OCI-LY3 (cell line): Measurements from ENCODE around the gene PARP2.

Experiments
- H2AFZ ChIP-seq: fragments of 200-600, 300-600 bp; shearing (Covaris generic); 2 replicates; pipeline ENCODE4 v1.6.0; 2014; ENCODE audit warnings: antibody characterized with exemption, low read depth, low read length
- H3K27ac ChIP-seq: fragments of 200-600, 300-600 bp; sonication (generic); 2 replicates; pipeline ENCODE4 v1.5.1; 2014; ENCODE audit warnings: mild to moderate bottlenecking, low read length, moderate library complexity, mixed read lengths
- H3K27me3 ChIP-seq: fragments of 200-600, 300-600 bp; sonication (generic); 2 replicates; pipeline ENCODE4 v1.6.1; 2014; ENCODE audit warnings: low read depth, low read length, mixed read lengths
- H3K36me3 ChIP-seq: fragments of 200-600, 300-600 bp; sonication (generic); replicated peaks from 2 replicates; pipeline ENCODE3; 2014; ENCODE audit warnings: low read depth, low read length, mixed read lengths
- H3K4me1 ChIP-seq: fragments of 300-600, 200-600 bp; sonication (generic); 2 replicates; pipeline ENCODE4 v1.6.1; 2014; ENCODE audit warnings: low read length, mixed read lengths
- H3K4me2 ChIP-seq: fragments of 200-600, 300-600 bp; sonication (generic); 2 replicates; pipeline ENCODE4 v1.6.1; 2014; ENCODE audit warnings: low read length, mixed read lengths
- H3K4me3 ChIP-seq: fragments of 300-600, 200-600 bp; sonication (generic); 2 replicates; pipeline ENCODE4 v1.5.1; 2014; ENCODE audit warnings: antibody characterized with exemption, mild to moderate bottlenecking, low read length, moderate library complexity
- H3K79me2 ChIP-seq: fragments of 300-600, 200-600 bp; shearing (Covaris generic); 2 replicates; pipeline ENCODE4 v1.6.1; 2014; ENCODE audit warnings: mild to moderate bottlenecking, low read length, mixed read lengths
- H3K9ac ChIP-seq: fragments of 300-600, 200-600 bp; shearing (Covaris generic); 2 replicates; pipeline ENCODE4 v1.6.0; 2014; ENCODE audit warnings: mild to moderate bottlenecking, low read length, moderate library complexity
- H3K9me3 ChIP-seq: fragments of 200-600, 300-600 bp; shearing (Covaris generic); 2 replicates; pipeline ENCODE4 v1.6.1; 2014; ENCODE audit warnings: low read length, mixed read lengths; ENCODE audit not compliant: insufficient read depth
- H4K20me1 ChIP-seq: fragments of 200-600, 300-600 bp; sonication (generic); 2 replicates; pipeline ENCODE4 v1.6.1; 2016; ENCODE audit warnings: low read length, mixed read lengths; ENCODE audit not compliant: insufficient read depth
- EZH2phosphoT487 ChIP-seq: fragments of 200-600 bp; shearing (Covaris generic); IDR thresholded peaks from 2 replicates; pipeline ENCODE4 v1.6.1; 2018; ENCODE audit warnings: antibody characterized with exemption, mixed run types, low read depth
- TF ChIP-seq, protein P1 (sequence below): fragments of 200-600, 300-600 bp; sonication (generic); IDR thresholded peaks from 2 replicates; pipeline ENCODE4 v1.5.1; 2014; ENCODE audit warnings: antibody characterized with exemption, low read length, low read depth

Gene PARP2

DNA sequence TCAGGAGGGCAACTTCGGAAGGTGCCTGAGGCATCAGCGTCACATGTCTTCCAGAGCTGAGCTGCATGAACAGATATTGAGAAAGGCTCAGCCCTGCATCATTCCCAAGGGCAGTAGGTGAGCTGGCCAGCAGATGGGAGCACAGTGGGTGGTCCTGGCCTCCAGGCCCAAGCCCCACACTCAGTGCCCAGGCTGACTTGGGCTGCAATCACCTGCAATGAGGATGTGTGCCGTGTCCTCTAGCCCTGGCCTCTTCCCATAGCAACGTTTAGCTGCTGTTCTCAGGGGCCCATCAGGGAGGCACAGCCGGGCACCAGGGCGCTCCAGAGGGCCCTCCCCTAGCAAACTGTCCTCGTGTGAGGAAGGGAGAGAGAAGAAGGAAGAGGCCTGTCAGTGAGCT, 37.9 kb downstream of the PARP2 start:
- H2AFZ ChIP-seq, result no peak overlapping the region
- no peaks in the 10 kb centered on the region for H3K9me3 ChIP-seq
- no peaks in the 10 kb centered on the region for H3K4me1 ChIP-seq
- no peak overlapping the region for H3K4me3 ChIP-seq
- H3K27ac ChIP-seq, result no peak overlapping the region
- H3K79me2 ChIP-seq, result no peaks in the 10 kb centered on the region
- TF ChIP-seq EZH2phosphoT487, result no peak
- TF ChIP-seq, protein P1, sequence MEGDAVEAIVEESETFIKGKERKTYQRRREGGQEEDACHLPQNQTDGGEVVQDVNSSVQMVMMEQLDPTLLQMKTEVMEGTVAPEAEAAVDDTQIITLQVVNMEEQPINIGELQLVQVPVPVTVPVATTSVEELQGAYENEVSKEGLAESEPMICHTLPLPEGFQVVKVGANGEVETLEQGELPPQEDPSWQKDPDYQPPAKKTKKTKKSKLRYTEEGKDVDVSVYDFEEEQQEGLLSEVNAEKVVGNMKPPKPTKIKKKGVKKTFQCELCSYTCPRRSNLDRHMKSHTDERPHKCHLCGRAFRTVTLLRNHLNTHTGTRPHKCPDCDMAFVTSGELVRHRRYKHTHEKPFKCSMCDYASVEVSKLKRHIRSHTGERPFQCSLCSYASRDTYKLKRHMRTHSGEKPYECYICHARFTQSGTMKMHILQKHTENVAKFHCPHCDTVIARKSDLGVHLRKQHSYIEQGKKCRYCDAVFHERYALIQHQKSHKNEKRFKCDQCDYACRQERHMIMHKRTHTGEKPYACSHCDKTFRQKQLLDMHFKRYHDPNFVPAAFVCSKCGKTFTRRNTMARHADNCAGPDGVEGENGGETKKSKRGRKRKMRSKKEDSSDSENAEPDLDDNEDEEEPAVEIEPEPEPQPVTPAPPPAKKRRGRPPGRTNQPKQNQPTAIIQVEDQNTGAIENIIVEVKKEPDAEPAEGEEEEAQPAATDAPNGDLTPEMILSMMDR, result no peak
- H3K27me3 ChIP-seq, result no peaks in the 10 kb centered on the region
- peaks cover 72% of the 10 kb centered on the region for H3K36me3 ChIP-seq
- H3K9ac ChIP-seq, result no peak overlapping the region
- no peaks in the 10 kb centered on the region for H4K20me1 ChIP-seq
- no peak overlapping the region for H3K4me2 ChIP-seq

DNA sequence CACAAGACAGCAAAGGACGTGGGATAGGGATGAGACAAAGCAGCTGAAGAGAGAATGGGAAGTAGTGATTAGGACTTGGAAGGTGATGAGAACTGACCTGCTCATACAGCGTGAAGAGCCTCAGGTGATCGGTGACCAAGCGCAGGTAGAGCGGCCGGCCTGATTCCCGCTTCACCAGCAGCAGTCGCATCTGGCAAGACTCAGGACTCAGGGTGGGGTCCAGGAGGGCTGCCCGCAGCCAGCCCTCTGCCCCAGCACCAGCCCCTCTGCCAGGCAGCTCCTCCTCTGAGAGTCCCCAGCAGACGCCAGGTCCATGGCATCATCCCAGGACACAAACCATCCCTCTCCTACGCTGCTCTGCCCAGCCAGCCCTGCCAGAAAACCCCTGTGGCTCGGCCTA, 39.1 kb downstream of the PARP2 start:
- no peak overlapping the region for H2AFZ ChIP-seq
- no peaks in the 10 kb centered on the region for H3K79me2 ChIP-seq
- no peak overlapping the region for H3K4me3 ChIP-seq
- peaks cover 68% of the 10 kb centered on the region for H3K36me3 ChIP-seq
- H4K20me1 ChIP-seq, result no peaks in the 10 kb centered on the region
- no peak for TF ChIP-seq EZH2phosphoT487
- TF ChIP-seq, protein P1, result no peak
- H3K9me3 ChIP-seq, result no peaks in the 10 kb centered on the region
- no peak overlapping the region for H3K27ac ChIP-seq
- no peak overlapping the region for H3K4me2 ChIP-seq
- peaks cover 3% of the 10 kb centered on the region for H3K4me1 ChIP-seq
- H3K27me3 ChIP-seq, result no peaks in the 10 kb centered on the region
- H3K9ac ChIP-seq, result no peak overlapping the region

DNA sequence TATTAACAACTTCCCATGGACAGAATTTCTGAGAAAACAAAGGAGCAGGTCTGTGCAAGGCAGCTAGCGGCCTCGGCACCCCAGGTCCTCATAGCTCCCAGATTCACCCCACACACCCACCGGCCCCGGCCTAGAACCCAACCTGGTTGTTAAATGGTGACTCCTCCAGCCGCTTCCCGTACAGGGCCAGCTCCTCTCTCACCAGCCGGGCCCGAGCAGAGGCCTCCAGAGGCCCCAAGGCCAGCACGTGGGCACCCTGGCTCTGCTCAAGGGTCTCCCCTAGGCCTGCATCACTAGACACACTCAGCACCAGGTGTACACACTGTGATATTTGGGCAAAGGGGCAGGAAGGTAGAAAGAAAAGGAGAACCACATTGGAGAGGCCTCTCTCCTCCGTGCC, 39.6 kb downstream of the PARP2 start:
- no peaks in the 10 kb centered on the region for H3K79me2 ChIP-seq
- H3K4me2 ChIP-seq, result no peak overlapping the region
- no peaks in the 10 kb centered on the region for H3K27me3 ChIP-seq
- TF ChIP-seq EZH2phosphoT487, result no peak
- TF ChIP-seq, protein P1, result no peak
- peaks cover 8% of the 10 kb centered on the region for H3K4me1 ChIP-seq
- no peak overlapping the region for H3K27ac ChIP-seq
- no peaks in the 10 kb centered on the region for H4K20me1 ChIP-seq
- H2AFZ ChIP-seq, result no peak overlapping the region
- H3K9ac ChIP-seq, result no peak overlapping the region
- peaks cover 71% of the 10 kb centered on the region for H3K36me3 ChIP-seq
- no peaks in the 10 kb centered on the region for H3K9me3 ChIP-seq
- no peak overlapping the region for H3K4me3 ChIP-seq

- H3K4me1 ChIP-seq, result peaks cover 10% of the 10 kb centered on the region
- H3K79me2 ChIP-seq, result no peaks in the 10 kb centered on the region
- no peaks in the 10 kb centered on the region for H4K20me1 ChIP-seq
- no peaks in the 10 kb centered on the region for H3K9me3 ChIP-seq
- H3K27ac ChIP-seq, result no peak overlapping the region
- no peak overlapping the region for H2AFZ ChIP-seq
- no peak for TF ChIP-seq EZH2phosphoT487
- TF ChIP-seq, protein P1, result no peak
- H3K4me3 ChIP-seq, result no peak overlapping the region
- H3K27me3 ChIP-seq, result no peaks in the 10 kb centered on the region
- peaks cover 72% of the 10 kb centered on the region for H3K36me3 ChIP-seq
- no peak overlapping the region for H3K4me2 ChIP-seq
- no peak overlapping the region for H3K9ac ChIP-seq
Observed at GRCh38 chr14:20383636-20384035, 40.2 kb downstream of the PARP2 start.
